WTC11 (cell line): Measurements from ENCODE around the gene DNAJC17. TPM values are rescaled to one million over a fixed set of nuclear protein-coding genes. Genes with fewer than 3 reads are reported as not detected.

Source experiments
- ATAC-seq: fragments of 200-7000 bp; cut with Tn5 transposase; 2 replicates; pipeline ENCODE4 v1.10.0; 2021; ENCODE audit warnings: mild to moderate bottlenecking, moderate library complexity
- CTCF ChIA-PET: fragments of 300-600 bp; sonication (Branson Sonifier 250); formaldehyde crosslinking; loops from one replicate; lab custom pipeline; 2021; ENCODE audit warnings: antibody characterized with exemption; lab: Charles Lee
- POLR2A ChIA-PET: fragments of 350-600 bp; sonication (Branson Sonifier 250); formaldehyde crosslinking; loops from one replicate; lab custom pipeline; 2021; ENCODE audit warnings: antibody characterized with exemption; lab: Charles Lee
- DNase-seq: peaks from one replicate; pipeline ENCODE4 v3.0.0; 2021; ENCODE audit warnings: low spot score
- H3K27ac Mint-ChIP-seq: 2 replicates; pipeline ENCODE4 v1.8.0; 2021; ENCODE audit warnings: mixed read lengths
- H3K27me3 Mint-ChIP-seq: 2 replicates; pipeline ENCODE4 v1.8.0; 2021; ENCODE audit warnings: low read depth, mild to moderate bottlenecking, moderate library complexity, mixed read lengths
- H3K36me3 Mint-ChIP-seq: 2 replicates; pipeline ENCODE4 v1.8.0; 2021; ENCODE audit warnings: mixed read lengths
- H3K4me1 Mint-ChIP-seq: 2 replicates; pipeline ENCODE4 v1.8.0; 2022; ENCODE audit warnings: mixed read lengths
- H3K4me3 Mint-ChIP-seq: 2 replicates; pipeline ENCODE4 v1.8.0; 2021; ENCODE audit warnings: mild to moderate bottlenecking, moderate library complexity, mixed read lengths
- H3K9me3 Mint-ChIP-seq: 2 replicates; pipeline ENCODE4 v1.8.0; 2021; ENCODE audit warnings: mixed read lengths
- ATF1 ChIP-seq: sonication (generic); formaldehyde crosslinking; IDR thresholded peaks from 2 replicates; pipeline ENCODE4 v1.8.1; 2023; ENCODE audit warnings: mild to moderate bottlenecking, moderate library complexity, missing genetic modification reagents
- FOXJ3 ChIP-seq: sonication (generic); formaldehyde crosslinking; IDR thresholded peaks from 2 replicates; pipeline ENCODE4 v1.9.0; 2021; ENCODE audit warnings: missing genetic modification reagents, mild to moderate bottlenecking, borderline replicate concordance
- GABPB1 ChIP-seq: sonication (generic); formaldehyde crosslinking; IDR thresholded peaks from 2 replicates; pipeline ENCODE4 v1.8.1; 2023; ENCODE audit warnings: mild to moderate bottlenecking, missing genetic modification reagents
- GRHL2 ChIP-seq: fragments of 250-450 bp; sonication (Bioruptor Pico); IDR thresholded peaks from 2 replicates; pipeline ENCODE4 v1.8.0; 2022; ENCODE audit warnings: mild to moderate bottlenecking, moderate library complexity; ENCODE audit not compliant: insufficient replicate concordance, severe bottlenecking
- HMGXB4 ChIP-seq: sonication (generic); formaldehyde crosslinking; IDR thresholded peaks from 2 replicates; pipeline ENCODE4 v1.8.1; 2023; ENCODE audit warnings: mild to moderate bottlenecking, moderate library complexity, missing genetic modification reagents
- IRF1 ChIP-seq: sonication (generic); formaldehyde crosslinking; IDR thresholded peaks from 2 replicates; pipeline ENCODE4 v1.8.0; 2023; ENCODE audit warnings: missing genetic modification reagents
- KAT7 ChIP-seq: sonication (generic); formaldehyde crosslinking; IDR thresholded peaks from 2 replicates; pipeline ENCODE4 v1.8.1; 2023; ENCODE audit warnings: missing genetic modification reagents, mild to moderate bottlenecking, borderline replicate concordance
- MAX ChIP-seq: sonication (generic); formaldehyde crosslinking; IDR thresholded peaks from 2 replicates; pipeline ENCODE4 v1.8.0; 2022; ENCODE audit warnings: mild to moderate bottlenecking, missing genetic modification reagents
- NFATC4 ChIP-seq: fragments of 250-450 bp; sonication (Bioruptor Pico); IDR thresholded peaks from 2 replicates; pipeline ENCODE4 v1.9.0; 2021; ENCODE audit warnings: mild to moderate bottlenecking
- NR2C2 ChIP-seq: sonication (generic); formaldehyde crosslinking; IDR thresholded peaks from 2 replicates; pipeline ENCODE4 v1.8.0; 2022; ENCODE audit warnings: mild to moderate bottlenecking, missing genetic modification reagents
- NR3C1 ChIP-seq: sonication (generic); formaldehyde crosslinking; conservative IDR thresholded peaks from 2 replicates; pipeline ENCODE4 v1.8.1; 2023; ENCODE audit warnings: low read depth, mild to moderate bottlenecking, missing genetic modification reagents
- SOX15 ChIP-seq: fragments of 250-450 bp; sonication (Bioruptor Pico); IDR thresholded peaks from 2 replicates; pipeline ENCODE4 v1.9.0; 2021; ENCODE audit warnings: mild to moderate bottlenecking
- TEAD4 ChIP-seq: sonication (generic); formaldehyde crosslinking; IDR thresholded peaks from 2 replicates; pipeline ENCODE4 v1.8.0; 2022; ENCODE audit warnings: mild to moderate bottlenecking, missing genetic modification reagents
- ZBTB21 ChIP-seq: sonication (generic); formaldehyde crosslinking; IDR thresholded peaks from 2 replicates; pipeline ENCODE4 v1.8.1; 2023; ENCODE audit warnings: mild to moderate bottlenecking, missing genetic modification reagents, borderline replicate concordance
- ZNF121 ChIP-seq: sonication (generic); formaldehyde crosslinking; IDR thresholded peaks from 2 replicates; pipeline ENCODE4 v1.8.0; 2023; ENCODE audit warnings: missing genetic modification reagents
- ZNF138 ChIP-seq: sonication (generic); formaldehyde crosslinking; conservative IDR thresholded peaks from 2 replicates; pipeline ENCODE4 v1.8.1; 2022; ENCODE audit warnings: mild to moderate bottlenecking, moderate library complexity, missing genetic modification reagents
- ZNF263 ChIP-seq: sonication (generic); formaldehyde crosslinking; IDR thresholded peaks from 2 replicates; pipeline ENCODE4 v1.8.1; 2022; ENCODE audit warnings: low read depth, mild to moderate bottlenecking, moderate library complexity, missing genetic modification reagents
- ZNF281 ChIP-seq: sonication (generic); formaldehyde crosslinking; IDR thresholded peaks from 2 replicates; pipeline ENCODE4 v1.8.0; 2023; ENCODE audit warnings: mild to moderate bottlenecking, missing genetic modification reagents
- ZNF396 ChIP-seq: fragments of 250-450 bp; sonication (Bioruptor Pico); IDR thresholded peaks from 2 replicates; pipeline ENCODE4 v1.8.0; 2021; ENCODE audit warnings: mild to moderate bottlenecking, moderate library complexity, borderline replicate concordance
- ZNF416 ChIP-seq: fragments of 250-450 bp; sonication (Bioruptor Pico); IDR thresholded peaks from 2 replicates; pipeline ENCODE4 v1.9.0; 2021; ENCODE audit warnings: mild to moderate bottlenecking, inconsistent platforms
- ZNF423 ChIP-seq: fragments of 250-450 bp; sonication (Bioruptor Pico); IDR thresholded peaks from 2 replicates; pipeline ENCODE4 v2.1.2; 2022; ENCODE audit warnings: mild to moderate bottlenecking, moderate library complexity
- total RNA-seq: library from RNA; stranded (reverse); gene quantifications from 3 replicates; pipeline ENCODE4 v1.2.3, GENCODE V29; 2021
- TF ChIP-seq, protein P1 (sequence below): fragments of 250-450 bp; sonication (Bioruptor Pico); conservative IDR thresholded peaks from 2 replicates; pipeline ENCODE4 v1.9.0; 2021; ENCODE audit warnings: mild to moderate bottlenecking
- TF ChIP-seq, protein P2 (sequence below): fragments of 250-450 bp; sonication (Bioruptor Pico); IDR thresholded peaks from 2 replicates; pipeline ENCODE4 v1.9.0; 2021; ENCODE audit warnings: moderate library complexity, mild to moderate bottlenecking, inconsistent platforms, borderline replicate concordance
- TF ChIP-seq, protein P3 (sequence below): sonication (generic); formaldehyde crosslinking; conservative IDR thresholded peaks from 2 replicates; pipeline ENCODE4 v1.8.1; 2022; ENCODE audit warnings: mild to moderate bottlenecking, missing genetic modification reagents

DNAJC17 gene
- total RNA-seq, 1 experiment from 2014 or later, result 49.8 TPM

GRCh38 chr15:40843885-40844695 is 36.8 kb upstream of the DNAJC17 start, which contains the start of gene SPINT1:
Gene SPINT1, plus strand, starts transcription at chr15:40844048. Its CDS starts 507 bp downstream, at chr15:40844555.
- peak; percentile 63 for DNase-seq
- H3K36me3 Mint-ChIP-seq, result peaks cover 9% of the 10 kb centered on the region
- ChIA-PET POLR2A (interaction anchor here (0.8 to 2.6 kb wide), 10 partner anchors 13 to 108 kb away, joined by 3 to 15 read pairs (median 8); partner anchors contain the start of genes CHAC1, DNAJC17, GCHFR and RHOV), CTCF (interaction anchor here (0.6 to 9.6 kb wide), 19 partner anchors 11 to 109 kb away, joined by 3 to 177 read pairs (median 4); partner anchors contain the start of genes CHAC1, GCHFR and VPS18)
- peak; percentile 53 for ATAC-seq
- H3K27me3 Mint-ChIP-seq, result no peaks in the 10 kb centered on the region; the same call in 1 of the 2 replicates
- peak within 1 kb of the TSS; percentile 93 for H3K4me3 Mint-ChIP-seq
- H3K27ac Mint-ChIP-seq, result peak within 1 kb of the TSS; percentile 94
- H3K9me3 Mint-ChIP-seq, result no peaks in the 10 kb centered on the region
- H3K4me1 Mint-ChIP-seq, result peaks cover 41% of the 10 kb centered on the region
- TF ChIP-seq NR2C2 (CRISPR knock-in tag) (no peak), ZNF121 (CRISPR knock-in tag) (no peak), KAT7 (no peak), NR3C1 (CRISPR knock-in tag) (no peak), ZNF423 (CRISPR knock-in tag) (peak; percentile 65; the same call in 1 of the 2 replicates), MAX (no peak), ZNF396 (no peak), FOXJ3 (no peak), GRHL2 (CRISPR knock-in tag) (no peak), ATF1 (CRISPR knock-in tag) (no peak), ZBTB21 (CRISPR knock-in tag) (no peak), NFATC4 (CRISPR knock-in tag) (no peak), ZNF281 (CRISPR knock-in tag) (no peak), SOX15 (CRISPR knock-in tag) (no peak), ZNF138 (CRISPR knock-in tag) (no peak), ZNF416 (no peak), HMGXB4 (CRISPR knock-in tag) (peak; percentile 78), ZNF263 (peak; percentile 97), GABPB1 (CRISPR knock-in tag) (no peak), IRF1 (no peak), TEAD4 (CRISPR knock-in tag) (no peak)
- TF ChIP-seq, protein P1, sequence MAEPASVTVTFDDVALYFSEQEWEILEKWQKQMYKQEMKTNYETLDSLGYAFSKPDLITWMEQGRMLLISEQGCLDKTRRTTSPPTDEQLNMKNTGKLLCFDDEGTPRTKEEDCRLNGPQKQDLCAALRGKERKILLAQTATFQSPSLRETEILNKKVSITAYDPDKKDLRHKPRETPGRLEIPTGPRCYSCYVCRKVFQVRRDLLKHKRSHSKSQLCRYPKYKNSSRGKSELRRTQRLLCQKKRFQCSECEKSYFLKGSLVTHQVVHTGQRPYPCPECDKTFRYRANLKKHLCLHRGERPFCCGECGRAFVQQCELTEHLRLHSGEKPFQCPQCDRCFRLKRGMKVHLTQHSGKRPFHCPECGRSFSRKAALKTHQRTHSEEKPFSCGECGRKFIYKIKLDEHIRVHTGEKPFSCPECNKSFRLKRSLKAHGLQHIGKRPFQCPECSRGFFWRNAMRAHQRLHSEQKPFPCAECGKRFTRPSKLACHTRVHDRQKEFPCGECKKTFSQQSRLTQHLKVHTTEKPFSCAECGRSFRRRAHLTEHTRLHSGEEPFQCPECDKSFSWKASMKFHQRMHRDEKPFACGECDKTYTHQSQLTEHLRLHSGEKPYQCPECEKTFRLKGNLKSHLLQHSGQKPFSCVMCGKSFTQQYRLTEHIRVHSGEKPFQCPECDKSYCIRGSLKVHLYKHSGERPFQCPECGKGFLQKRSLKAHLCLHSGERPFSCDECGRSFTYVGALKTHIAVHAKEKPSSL, result no peak
- TF ChIP-seq, protein P2, sequence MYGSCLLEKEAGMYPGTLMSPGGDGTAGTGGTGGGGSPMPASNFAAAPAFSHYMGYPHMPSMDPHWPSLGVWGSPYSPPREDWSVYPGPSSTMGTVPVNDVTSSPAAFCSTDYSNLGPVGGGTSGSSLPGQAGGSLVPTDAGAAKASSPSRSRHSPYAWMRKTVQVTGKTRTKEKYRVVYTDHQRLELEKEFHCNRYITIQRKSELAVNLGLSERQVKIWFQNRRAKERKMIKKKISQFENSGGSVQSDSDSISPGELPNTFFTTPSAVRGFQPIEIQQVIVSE, result no peak
- TF ChIP-seq, protein P3, sequence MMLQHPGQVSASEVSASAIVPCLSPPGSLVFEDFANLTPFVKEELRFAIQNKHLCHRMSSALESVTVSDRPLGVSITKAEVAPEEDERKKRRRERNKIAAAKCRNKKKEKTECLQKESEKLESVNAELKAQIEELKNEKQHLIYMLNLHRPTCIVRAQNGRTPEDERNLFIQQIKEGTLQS (CRISPR knock-in tag), result no peak
